GM13977 (cell line): ENCODE data around the gene ELL2.
"Not testable (repeated sequence)": the region's sequence is repeated elsewhere in the genome, so short reads cannot be mapped to it uniquely, and the experiment has no call there.

Source experiments
- DNase-seq: peaks from one replicate; pipeline ENCODE4 v3.0.0; 2012; ENCODE audit warnings: low spot score
- in situ Hi-C: fragments of 300-500 bp; cut with MboI; formaldehyde crosslinking; loops from one replicate; pipeline ENCODE4 v1.12.0; 2022; ENCODE audit warnings: low sequenced_read_pairs, low pct_unique_long_range_greater_than_20kb, mixed read lengths, inconsistent platforms; ENCODE audit not compliant: unreplicated experiment
- TF ChIP-seq, protein P1 (sequence below): IDR thresholded peaks from 2 replicates; pipeline ENCODE4 v1.5.1; 2012; ENCODE audit warnings: mild to moderate bottlenecking, control low read depth; ENCODE audit not compliant: insufficient read depth; ENCODE audit errors: extremely low read depth, missing control alignments

Gene ELL2

GRCh38 chr5:95876782-95877181 is 84.9 kb downstream of the ELL2 start:
- in situ Hi-C loops, result no loop called here
- DNase-seq, result no peak
- TF ChIP-seq, protein P1, sequence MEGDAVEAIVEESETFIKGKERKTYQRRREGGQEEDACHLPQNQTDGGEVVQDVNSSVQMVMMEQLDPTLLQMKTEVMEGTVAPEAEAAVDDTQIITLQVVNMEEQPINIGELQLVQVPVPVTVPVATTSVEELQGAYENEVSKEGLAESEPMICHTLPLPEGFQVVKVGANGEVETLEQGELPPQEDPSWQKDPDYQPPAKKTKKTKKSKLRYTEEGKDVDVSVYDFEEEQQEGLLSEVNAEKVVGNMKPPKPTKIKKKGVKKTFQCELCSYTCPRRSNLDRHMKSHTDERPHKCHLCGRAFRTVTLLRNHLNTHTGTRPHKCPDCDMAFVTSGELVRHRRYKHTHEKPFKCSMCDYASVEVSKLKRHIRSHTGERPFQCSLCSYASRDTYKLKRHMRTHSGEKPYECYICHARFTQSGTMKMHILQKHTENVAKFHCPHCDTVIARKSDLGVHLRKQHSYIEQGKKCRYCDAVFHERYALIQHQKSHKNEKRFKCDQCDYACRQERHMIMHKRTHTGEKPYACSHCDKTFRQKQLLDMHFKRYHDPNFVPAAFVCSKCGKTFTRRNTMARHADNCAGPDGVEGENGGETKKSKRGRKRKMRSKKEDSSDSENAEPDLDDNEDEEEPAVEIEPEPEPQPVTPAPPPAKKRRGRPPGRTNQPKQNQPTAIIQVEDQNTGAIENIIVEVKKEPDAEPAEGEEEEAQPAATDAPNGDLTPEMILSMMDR, result no peak

- TF ChIP-seq, protein P1, result no peak
- in situ Hi-C loops, result loop anchor here (25.0 kb wide), 1 partner anchor 563 kb away; the partner anchor contains the start of gene PCSK1
- no peak for DNase-seq
Measured at GRCh38 chr5:95874246-95874645, 87.4 kb downstream of the ELL2 start.

- DNase-seq, result no peak
- TF ChIP-seq, protein P1, result no peak
- in situ Hi-C loops, result loop anchor here (25.0 kb wide), 1 partner anchor 564 kb away; the partner anchor contains the start of gene PCSK1
Measured at GRCh38 chr5:95873351-95873750, 88.3 kb downstream of the ELL2 start.

DNA sequence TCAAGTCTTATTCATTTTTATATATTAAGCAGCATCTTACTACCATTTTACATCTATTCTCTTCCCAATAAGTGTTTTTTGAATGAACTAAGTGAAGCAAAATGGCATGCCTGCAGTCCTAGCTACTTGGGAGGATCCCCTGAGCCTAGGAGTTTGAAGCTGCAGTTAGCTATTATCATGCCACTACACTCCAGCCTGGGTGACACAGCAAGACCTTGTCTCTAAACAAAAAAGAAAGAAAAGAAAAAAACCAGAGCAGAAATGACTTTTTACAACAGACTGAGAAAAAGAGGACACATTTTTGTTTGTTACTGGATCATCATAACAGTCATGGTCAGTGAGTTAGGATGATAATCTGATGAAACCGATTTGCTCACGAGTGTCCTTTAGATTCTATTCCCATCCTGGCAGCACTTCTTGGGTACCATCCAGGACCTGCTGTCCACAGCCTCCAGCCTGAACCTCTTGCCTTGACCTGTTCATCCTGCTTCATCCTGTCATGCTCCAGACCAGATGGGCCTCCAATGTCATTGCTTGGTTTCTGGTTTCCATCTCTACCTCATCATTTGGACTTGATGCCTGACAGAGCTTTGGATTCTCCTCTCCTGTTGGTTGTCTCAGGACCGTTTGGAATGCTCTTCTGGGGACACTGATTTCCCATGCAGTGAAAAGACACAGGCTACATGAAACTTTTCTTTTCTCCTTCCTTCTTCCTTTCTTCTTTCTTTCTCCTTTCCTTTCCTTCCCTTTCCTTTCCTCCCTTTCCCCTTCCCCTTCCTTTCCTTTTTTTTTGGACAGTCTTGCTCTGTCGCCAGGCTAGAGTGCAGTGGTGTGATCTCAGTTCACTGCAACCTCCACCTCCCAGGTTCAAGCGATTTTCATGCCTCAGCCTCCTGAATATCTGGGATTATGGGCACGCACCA is 89.0 kb downstream of the ELL2 start:
- in situ Hi-C loops, result loop anchor here (25.0 kb wide), 1 partner anchor 565 kb away; the partner anchor contains the start of gene PCSK1
- TF ChIP-seq, protein P1, result no peak
- no peak for DNase-seq

DNA sequence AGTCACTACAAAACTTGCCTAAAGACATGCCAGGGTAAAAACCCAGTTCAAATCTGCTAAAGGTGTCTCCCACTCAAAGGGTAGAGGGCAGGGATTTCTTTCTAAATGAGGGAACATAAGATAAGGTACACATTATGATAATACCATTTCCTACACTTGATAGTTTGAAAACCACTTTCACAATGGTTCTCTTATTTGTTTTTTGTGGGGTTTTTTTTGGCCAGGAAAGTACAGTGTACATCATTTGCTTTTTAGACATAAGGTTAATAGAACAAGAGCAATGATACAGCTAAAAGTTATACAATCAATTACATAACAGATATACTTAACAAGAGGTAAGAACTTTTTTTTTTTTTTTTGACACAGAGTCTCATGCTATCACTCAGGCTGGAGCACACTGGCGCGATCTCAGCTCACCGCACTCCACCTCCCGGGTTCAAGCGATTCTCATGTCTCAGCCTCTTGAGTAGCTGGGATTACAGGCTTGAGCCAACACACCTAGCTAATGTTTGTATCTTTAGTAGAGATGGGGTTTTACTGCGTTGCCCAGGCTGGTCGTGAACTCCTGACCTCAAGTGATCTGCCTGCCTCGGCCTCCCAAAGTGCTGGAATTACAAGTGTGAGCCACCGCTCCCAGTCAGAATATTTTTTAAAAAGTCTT is 90.4 kb downstream of the ELL2 start:
- DNase-seq, result no peak
- in situ Hi-C loops, result loop anchor here (25.0 kb wide), 1 partner anchor 566 kb away; the partner anchor contains the start of gene PCSK1
- TF ChIP-seq, protein P1, result no peak

GRCh38 chr5:95870105-95870672 is 91.5 kb downstream of the ELL2 start:
- no peak for DNase-seq
- in situ Hi-C loops, result loop anchor here (25.0 kb wide), 1 partner anchor 567 kb away; the partner anchor contains the start of gene PCSK1

DNA sequence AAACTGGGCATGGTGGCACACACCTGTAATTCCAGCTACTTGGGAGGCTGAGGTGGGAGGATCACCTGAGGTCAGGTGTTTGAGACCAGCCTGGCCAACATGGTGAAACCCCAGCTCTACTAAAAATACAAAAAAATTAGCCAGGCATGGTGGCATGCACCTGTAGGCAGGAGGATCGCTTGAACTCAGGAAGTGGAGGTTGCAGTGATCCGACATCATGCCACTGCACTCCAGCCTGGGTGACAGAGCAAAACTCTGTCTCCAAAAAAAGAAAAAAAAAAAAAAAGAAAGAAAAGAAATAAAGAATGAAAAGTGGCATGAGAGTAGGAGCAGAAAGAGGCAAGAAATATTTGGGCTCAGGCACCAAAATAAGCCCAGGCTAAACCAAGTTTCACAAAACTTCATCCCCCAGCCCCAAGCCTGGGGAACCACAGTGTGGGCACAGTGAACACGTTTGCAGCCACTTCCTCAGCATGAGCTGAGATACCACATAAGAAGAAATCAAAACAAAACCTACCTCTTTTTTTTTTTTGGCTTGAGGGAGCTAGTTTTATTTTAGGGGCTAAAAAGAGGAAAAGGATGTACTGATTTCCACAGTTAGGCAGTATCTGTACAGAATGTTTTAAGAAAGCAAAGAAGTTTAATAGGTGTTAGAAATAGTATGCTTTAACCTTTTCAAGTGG is 92.3 kb downstream of the ELL2 start:
- not testable (repeated sequence) for DNase-seq
- in situ Hi-C loops, result loop anchor here (25.0 kb wide), 1 partner anchor 568 kb away; the partner anchor contains the start of gene PCSK1

More at GRCh38 chr5:95870105-95870672, 91.5 kb downstream of the ELL2 start:
- TF ChIP-seq, protein P1, result no peak
